Stimulated activated CD4-positive, alpha-beta T cell treated with anti-CD3 and anti-CD28 coated beads, Interleukin-1b, Interleukin-23, amount 100 ng/mL, for 24 hours (primary cell): ENCODE results near the gene CNOT2.

ENCODE experiments used
- DNase-seq, 4 experiments: peaks; one replicate each; pipeline ENCODE4 v3.0.0-alpha.2; 2020; ENCODE audit warnings: low read depth in 4 of 4, low spot score in 1 of 4

Gene CNOT2

DNA sequence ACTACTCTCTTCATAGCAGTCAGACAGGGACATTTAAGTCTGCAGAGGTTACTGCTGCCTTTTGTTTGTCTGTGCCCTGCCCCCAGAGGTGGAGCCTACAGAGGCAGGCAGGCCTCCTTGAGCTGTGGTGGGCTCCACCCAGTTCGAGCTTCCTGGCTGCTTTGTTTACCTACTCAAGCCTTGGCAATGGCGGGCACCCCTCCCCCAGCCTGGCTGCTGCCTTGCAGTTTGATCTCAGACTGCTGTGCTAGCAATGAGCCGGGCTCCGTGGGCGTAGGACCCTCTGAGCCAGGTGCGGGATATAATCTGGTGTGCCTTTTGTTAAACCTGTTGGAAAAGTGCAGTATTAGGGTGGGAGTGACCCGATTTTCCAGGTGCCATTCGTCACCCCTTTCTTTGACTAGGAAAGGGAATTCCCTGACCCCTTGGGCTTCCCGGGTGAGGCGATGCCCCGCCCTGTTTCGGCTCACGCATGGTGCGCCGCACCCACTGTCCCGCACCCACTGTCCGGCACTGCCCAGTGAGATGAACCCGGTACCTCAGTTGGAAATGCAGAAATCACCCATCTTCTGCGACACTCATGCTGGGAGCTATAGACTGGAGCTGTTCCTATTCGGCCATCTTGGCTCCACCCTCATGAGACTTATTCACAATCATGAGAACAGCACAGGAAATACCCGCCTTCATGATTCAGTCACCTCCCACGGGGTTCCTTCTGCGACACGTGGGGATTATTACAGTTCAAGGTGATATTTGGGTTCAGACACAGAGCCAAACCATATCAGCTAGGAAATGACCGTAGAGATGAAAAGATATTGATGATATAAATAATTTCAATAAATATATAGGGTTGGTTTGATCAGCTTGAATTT lies 61.7 kb downstream of the CNOT2 start:
- DNase-seq, result peak in 3 of 4 experiments; percentile 12 to 17 (median 15)

DNA sequence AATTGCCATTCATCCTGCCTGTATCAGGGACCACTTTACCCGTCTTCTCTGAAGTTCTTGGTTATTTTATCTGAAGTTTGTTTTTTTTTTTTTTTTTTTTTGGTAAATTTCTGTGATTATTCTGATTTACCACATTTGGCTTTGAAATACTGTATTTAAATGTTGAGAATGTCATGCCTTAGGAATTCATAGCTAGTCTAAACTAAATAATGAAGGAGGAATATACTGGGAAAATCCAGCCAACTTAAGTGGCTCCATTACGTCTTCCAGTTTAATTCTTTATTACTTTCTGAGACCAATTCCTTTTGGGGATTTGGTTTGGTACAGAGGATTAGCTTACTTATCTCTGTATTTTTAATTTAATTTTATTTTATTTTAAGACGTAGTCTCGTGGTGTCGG lies 62.6 kb downstream of the CNOT2 start:
- DNase-seq, result no peak

DNA sequence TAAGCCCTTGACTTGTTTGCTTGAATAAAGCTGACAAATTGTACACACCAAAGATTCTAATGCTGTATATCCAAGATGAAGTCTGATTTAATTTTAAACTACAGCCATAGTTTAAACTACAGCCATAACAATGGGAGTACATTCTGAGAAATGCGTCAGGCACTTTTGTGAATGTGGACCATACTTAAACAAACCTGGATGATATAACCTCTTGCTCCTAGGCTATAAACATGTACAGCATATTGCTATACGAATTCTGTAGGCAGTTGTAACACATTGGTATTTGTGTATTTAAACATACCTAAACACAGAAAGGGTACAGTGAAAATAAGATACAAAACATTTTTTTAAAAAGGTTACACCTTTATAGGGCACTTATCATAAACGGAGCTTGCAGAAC lies 63.4 kb downstream of the CNOT2 start:
- no peak for DNase-seq

DNA sequence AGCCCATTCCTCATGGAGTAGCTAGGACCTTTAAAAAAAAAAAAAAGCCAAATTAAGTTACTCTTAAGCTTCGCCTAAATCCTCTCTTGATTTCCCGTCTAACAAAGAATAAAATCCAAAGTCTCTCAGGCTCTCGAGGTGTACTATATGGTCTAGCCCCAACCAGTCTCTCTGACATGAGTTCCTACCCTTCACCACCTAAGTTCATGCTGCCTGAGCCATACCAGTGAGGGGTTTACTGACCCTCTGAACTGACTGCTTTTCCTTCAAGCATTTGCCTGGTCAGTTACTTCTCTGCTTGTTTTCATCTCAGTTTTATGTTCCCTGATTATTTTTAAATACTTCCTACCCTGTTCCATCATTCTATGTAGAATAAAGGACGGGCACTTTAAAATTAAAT lies 64.6 kb downstream of the CNOT2 start:
- DNase-seq, result no peak

DNA sequence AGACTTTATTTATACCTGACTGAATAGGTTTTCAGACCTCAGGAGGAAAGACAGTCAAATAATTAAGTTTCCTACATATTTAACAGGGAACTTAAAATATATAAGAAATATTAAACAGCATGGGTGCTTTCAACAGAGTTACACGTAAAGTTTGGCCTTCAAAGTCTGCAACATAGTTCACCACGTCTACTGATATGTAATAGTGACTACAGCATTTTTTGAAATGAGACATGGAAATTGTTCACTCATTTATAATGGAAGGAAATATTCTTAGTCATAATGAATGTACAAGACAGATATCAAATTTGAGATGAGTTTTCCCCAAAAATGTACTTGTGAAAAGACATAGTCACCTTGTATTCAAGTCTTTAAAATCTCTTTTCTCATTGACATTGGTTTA lies 66.1 kb downstream of the CNOT2 start:
- DNase-seq, result no peak

DNA sequence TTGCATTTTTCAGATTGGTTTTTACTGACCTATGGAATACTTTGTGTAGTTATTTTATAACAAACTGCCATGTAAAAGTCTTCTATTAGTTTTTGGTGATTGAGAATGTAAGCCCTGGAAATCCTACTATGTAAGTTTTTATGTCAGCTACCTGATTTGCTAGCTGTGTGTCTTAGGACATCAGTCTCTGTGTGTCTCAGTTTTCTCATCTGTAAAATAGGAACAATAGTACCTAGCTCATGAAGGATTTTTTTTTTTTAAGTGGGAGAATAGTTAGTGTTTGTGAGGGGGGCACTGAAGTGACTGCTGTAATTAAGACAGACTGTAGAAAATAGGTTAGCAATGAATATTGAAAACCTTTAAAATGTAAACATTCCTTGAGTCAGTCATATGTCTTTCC lies 70.9 kb downstream of the CNOT2 start:
- no peak for DNase-seq

DNA sequence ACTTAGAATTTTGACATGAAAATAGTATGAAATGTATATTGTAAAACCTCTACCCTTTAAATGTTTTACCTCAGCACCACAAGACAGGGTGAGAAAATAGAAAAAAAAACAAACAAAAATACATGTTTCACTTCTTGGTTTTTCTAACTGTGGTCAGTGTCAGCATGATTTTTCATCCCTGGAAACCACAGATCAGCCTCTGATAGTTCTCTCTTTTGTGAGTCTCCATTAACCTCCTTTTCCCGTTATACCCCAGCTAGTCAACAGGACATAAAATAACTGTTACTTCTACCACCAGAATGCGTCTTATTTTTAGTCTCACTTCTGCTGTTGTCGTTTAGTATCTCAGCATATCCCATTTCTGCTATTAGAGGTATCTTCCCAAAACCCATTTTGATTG lies 74.5 kb downstream of the CNOT2 start:
- no peak for DNase-seq

DNA sequence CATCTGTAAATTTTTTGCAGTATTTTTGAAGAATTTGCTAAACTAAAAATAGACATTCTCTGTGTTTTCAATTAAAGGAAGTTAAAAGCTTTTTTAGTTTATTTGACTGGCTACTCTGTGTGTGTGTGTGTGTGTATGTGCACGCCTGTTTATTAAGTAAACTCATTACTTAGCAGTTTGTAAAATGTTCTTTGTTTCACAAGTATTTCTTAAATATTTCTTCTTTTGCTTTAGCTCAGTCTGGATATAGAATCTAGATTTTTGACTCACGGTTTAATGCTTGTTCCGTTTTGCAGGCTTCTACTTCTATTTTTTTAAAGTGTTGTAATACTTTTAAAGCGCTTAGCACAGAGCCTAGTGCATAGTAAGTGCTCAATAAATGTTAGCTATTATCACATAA lies 76.4 kb downstream of the CNOT2 start:
- no peak for DNase-seq

DNA sequence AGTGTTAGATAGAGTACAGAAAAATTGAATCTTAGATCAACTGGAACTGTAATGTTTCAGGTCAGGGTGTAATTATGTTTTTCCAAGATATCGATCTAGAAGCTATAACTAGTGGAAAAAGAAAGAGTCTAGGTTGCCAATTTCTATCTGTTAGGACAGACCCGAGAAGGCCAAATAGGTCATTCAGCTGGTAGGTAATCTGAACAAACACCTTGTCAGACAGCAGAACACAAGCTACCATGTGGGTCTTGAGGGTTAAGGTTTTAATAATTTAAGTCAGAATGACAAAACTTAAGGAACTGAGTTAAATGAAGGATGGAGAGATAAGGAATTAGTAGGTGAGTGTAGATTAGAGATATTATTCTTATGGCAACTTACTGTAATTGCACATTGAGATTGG lies 78.0 kb downstream of the CNOT2 start:
- no peak for DNase-seq

DNA sequence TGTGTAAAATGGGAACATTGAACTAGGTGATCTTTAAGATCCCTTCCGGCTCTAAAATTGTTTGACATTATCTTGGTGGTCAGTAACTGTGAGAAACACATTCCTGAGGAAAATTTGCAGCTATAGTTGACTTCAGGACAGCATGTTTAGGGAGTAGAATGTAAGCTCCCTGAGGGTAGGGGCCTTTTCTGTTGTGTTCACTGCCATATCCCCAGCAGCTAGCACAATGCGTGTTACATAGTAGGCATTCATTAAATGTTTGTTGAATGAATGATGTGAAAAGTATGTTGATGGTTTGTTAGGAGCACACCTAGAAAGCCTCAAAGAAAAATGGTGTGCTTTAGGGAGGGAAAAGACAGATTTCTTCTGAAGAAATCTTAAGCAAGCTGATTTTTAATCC lies 84.3 kb downstream of the CNOT2 start:
- no peak for DNase-seq

DNA sequence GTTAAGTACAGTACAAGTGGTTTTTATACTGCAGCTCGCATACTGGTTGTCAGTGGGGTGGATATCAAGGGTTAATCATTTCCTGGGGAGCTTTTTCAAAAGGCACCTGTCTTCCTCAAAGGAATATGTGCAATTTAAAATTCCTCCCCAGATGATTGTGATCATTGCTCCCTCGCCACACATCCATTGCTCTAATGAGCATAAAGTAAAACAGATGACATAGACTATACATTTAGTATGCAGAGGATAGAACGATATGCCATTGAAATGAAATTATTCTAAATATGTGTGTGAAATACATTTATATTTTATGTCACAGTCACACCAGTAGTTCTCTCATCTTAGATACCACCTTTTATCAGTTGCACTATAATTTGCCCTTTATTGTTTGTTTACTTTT lies 86.5 kb downstream of the CNOT2 start:
- no peak for DNase-seq

DNA sequence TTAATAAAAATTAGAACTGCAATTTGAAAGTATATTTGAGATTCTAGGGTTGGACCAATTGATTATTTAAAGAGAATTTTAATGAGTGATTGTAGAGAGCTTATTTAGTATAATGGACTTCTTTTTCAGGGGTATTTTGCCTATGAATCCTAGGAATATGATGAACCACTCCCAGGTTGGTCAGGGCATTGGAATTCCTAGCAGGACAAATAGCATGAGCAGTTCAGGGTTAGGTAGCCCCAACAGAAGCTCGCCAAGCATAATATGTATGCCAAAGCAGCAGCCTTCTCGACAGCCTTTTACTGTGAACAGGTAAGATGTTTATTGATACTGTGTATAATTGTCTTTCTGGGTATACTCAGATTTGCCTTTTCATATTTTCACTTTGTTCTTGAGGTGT lies 86.9 kb downstream of the CNOT2 start:
- no peak for DNase-seq

DNA sequence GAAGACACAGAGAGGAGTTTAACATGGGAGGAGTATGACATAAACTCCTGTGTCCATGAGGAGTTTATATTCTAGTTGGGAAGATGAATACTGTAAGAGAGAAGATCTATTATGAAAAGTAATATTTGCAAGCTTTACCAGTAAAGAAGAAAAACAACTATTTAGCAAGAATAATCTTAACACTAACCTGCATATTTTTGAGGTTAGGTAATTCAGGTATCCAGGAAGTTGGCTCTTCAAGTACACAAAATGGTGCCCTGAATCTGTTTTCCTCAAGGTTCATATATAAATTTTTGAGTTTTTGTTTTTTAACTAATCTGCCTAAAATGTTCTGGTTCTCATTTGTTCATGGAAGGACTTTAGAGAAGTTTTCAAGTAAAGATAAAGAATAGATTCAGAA lies 89.0 kb downstream of the CNOT2 start:
- no peak for DNase-seq

DNA sequence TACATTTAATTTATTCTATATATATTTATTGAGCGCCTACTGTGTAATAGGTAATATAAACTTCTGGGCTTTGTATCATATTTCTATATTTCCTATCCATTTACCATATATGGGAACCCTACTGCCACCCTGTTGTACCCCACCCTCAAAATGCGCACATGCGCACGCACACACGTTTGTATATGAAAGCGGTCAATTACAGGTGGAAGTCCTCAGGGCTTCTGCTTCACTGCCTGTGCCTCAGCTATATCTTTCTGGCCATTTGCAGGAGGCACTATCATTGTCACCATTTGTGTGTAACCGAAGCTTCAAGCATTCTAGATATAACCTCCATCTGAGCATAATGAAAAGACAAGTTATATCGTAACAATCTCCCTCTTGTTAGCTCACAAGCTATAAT lies 91.5 kb downstream of the CNOT2 start:
- no peak for DNase-seq

DNA sequence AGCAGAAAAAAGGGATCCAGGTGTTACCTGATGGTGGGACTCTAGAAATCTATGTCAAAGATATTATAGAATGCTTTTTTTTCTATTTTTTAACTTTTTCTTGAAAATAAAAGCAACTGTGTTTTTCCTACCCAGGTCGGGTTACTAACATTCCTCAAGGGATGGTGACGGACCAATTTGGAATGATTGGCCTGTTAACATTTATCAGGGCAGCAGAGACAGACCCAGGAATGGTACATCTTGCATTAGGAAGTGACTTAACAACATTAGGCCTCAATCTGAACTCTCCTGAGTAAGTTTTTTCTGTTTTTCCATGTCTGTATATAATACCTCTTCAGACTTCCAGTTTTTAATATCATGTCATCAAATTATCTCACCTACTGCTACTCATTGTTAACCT lies 95.3 kb downstream of the CNOT2 start:
- DNase-seq, result no peak

DNA sequence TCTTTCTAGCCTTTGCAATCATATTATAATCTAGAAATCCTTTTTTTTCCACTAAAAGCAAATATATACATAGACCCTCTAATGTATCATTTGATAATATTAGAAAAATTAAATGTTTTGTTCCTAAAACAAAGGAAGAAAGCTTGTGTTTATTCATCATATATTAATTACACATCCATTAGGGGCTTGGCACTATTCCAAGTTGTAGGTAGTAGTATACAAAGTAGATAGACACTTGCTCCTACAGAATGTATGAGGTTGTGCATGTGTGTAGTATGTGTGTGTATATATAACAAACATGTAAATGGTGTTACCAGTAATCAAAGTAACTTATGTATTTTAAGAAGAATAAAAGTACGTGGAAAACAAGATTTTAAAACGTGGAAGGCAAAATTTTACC lies 107.8 kb downstream of the CNOT2 start:
- DNase-seq, result no peak

DNA sequence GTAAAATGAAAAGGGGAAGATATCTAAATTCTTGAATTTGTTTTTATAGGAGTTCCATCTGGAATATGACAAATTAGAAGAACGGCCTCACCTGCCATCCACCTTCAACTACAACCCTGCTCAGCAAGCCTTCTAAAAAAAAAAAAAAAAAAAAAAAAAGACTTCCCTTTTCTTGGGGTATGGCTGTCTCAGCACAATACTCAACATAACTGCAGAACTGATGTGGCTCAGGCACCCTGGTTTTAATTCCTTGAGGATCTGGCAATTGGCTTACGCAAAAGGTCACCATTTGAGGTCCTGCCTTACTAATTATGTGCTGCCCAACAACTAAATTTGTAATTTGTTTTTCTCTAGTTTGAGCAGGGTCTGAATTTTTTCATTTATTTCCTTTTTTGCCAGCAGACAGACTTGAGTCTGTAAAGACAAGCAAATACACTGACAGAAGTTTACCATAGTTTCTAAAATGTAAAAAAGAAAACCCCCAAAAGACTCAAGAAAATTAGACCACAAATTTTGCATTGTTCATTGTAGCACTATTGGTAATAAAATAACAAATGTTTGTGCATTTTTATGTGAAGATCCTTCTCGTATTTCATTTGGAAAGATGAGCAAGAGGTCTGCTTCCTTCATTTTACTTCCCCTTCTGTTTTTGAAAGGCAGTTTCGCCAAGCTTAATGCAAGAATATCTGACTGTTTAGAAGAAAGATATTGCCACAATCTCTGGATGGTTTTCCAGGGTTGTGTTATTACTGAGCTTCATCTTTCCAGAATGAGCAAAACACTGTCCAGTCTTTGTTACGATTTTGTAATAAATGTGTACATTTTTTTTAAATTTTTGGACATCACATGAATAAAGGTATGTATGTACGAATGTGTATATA lies 110.8 kb downstream of the CNOT2 start:
- DNase-seq, result no peak

DNA sequence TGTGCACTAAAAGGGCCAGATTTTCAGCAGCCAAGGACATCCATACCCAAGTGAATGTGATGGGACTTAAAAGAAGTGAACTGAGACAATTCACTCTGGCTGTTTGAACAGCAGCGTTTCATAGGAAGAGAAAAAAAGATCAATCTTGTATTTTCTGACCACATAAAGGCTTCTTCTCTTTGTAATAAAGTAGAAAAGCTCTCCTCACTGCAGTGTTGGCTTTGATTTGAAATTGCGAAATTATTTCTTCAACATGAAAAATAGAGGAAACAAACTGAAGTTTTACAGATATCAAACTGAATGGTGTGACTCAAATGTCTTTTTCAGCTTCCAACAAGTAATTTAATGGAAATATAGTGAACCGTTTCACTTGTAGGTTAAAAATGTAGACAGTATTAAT lies 111.6 kb downstream of the CNOT2 start:
- DNase-seq, result no peak

DNA sequence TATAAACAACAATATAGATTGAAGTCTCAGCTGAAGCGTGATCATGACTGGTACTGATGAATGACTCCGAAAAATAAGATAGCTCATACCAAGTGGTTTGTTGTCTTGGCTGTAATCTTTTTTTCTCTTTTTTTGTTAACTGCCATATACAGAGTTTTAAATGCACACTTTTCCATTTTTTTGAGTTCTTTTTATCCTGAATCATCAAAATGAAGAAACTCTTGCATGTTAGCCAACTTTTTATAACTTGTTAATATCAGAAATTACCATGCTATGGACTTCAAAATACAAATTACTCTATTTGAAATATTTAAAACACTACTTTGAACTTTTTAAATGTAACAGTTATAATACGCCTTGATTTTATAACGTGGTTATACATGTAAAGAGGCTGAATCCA lies 112.7 kb downstream of the CNOT2 start:
- no peak for DNase-seq

DNA sequence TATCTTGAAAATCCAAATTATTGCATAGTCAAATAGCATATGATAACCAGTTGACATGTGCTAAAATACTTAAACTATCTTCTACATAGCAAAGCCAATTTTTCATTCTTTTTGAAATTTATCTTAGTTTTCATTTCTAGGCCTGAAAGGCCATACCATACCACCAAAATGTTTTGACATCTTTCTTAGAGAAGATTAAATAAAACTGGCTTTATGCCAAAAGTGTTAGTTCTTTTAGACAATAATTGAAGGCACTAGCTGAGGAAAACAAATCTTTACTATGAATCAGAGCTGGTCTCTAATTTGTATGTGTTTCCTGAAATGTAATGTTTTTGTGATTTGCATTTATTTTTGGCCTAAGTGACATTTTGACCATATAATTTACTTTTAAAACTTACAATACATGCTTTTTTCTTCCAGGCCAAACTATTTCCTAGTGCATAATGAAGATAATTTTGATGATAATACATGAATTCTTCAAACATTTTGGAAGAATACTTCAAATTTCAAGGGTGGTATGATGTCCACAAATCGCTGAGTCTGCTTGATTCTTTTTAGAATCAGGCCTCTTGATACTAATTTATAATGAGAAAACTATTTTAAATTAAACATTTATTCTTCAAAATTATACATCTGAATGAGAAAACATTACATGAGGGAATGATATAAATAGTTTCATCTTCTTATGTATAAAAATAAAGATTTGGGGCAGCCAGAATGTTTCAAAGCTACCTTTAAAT lies 116.4 kb downstream of the CNOT2 start:
- no peak for DNase-seq

DNA sequence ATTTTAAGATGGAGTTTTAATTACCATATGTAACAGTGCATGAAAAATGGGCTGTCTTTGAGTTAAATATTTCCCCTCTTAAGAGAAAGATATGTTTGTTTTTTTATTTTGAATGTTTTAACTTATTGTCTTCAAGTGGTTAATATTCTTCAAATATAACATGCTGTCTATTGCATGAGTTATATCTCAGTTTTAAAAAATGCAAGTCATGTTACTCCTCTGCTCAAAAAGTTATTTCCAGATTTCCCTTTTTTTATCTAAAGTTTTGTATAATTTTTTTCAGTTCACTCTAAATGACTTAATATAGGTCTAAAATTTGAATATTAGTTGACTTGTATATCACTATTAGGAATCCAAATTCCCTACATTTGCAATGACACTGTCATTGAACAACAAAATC lies 117.0 kb downstream of the CNOT2 start:
- DNase-seq, result no peak
